ENCODE measurements around the gene FSD1L. TPM values are rescaled to one million over a fixed set of nuclear protein-coding genes. Genes with fewer than 3 reads are reported as not detected.

FSD1L gene
- total and polyA plus RNA-seq, 2 donors = 1.6 to 2.5 TPM

DNA sequence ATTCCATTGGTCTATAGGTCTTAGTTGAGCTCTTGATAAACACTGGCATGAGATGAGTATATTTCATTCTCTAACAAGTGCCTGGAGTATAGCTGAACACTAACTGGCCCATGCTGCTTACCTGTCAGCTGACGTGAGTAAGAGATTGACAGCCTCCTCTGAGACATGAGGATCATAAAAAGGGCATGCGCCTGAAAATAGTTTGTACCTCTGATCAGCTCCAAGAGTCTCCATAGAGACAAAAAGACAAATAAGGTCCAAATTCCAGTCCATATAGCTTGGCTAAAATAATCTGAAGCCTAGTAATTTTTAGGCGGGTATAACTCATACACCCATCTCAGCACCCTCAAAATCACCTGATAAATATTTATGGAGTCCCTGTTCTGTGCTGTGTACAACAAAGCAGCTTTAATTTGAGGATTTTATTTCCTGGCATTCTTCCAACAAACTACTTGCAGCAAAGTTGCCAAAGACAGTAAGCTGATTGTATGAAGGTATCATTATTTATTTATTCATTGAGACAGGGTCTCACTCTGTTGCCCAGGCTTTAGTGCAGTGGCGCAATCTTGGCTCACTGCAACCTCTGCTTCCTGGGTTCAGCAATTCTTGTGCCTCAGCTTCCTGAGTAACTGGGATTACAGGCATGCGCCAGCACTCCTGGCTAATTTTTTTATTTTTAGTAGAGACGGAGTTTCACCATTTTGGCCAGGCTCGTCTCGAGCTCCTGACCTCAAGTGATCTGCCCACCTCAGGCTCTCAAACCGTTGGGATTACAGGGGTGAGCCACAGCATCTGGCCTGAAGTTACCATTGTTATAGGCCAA, 16.2 kb upstream of the FSD1L start:
- Histone ChIP-seq H3K9me3 (ENCODE audit: control insufficient read depth in 2 of 2, insufficient read depth in 1 of 2, low read length in 1 of 2) (no peaks in the 10 kb centered on the region), H3K4me3 (ENCODE audit: low read length in 2 of 2) (no peak overlapping the region), H3K27ac (ENCODE audit: low read depth in 1 of 2, low read length in 1 of 2) (no peak overlapping the region), H3K36me3 (ENCODE audit: control insufficient read depth in 2 of 2, insufficient read depth in 2 of 2, low read length in 1 of 2) (no peaks in the 10 kb centered on the region), H3K4me1 (ENCODE audit: control insufficient read depth in 2 of 2, insufficient read depth in 2 of 2, low read length in 2 of 2) (no peaks in the 10 kb centered on the region), H3K27me3 (ENCODE audit: control insufficient read depth in 2 of 2, insufficient read depth in 1 of 2, low read length in 1 of 2) (no peaks in the 10 kb centered on the region)
- WGBS = 98% methylated on average over 9 of the region's 9 CpGs
- no peak for DNase-seq (ENCODE audit: low read depth in 6 of 9, low spot score in 9 of 9)

- 100% methylated on average over 2 of the region's 2 CpGs for WGBS
- no peaks in the 10 kb centered on the region for H3K9me3 ChIP-seq (ENCODE audit: control insufficient read depth in 2 of 2, insufficient read depth in 1 of 2, low read length in 1 of 2)
- DNase-seq (ENCODE audit: low read depth in 6 of 9, low spot score in 9 of 9) = no peak
- H3K36me3 ChIP-seq (ENCODE audit: control insufficient read depth in 2 of 2, insufficient read depth in 2 of 2, low read length in 1 of 2) = no peaks in the 10 kb centered on the region
- no peaks in the 10 kb centered on the region for H3K4me1 ChIP-seq (ENCODE audit: control insufficient read depth in 2 of 2, insufficient read depth in 2 of 2, low read length in 2 of 2)
- no peak overlapping the region for H3K4me3 ChIP-seq (ENCODE audit: low read length in 2 of 2)
- no peak overlapping the region for H3K27ac ChIP-seq (ENCODE audit: low read depth in 1 of 2, low read length in 1 of 2)
- no peaks in the 10 kb centered on the region for H3K27me3 ChIP-seq (ENCODE audit: control insufficient read depth in 2 of 2, insufficient read depth in 1 of 2, low read length in 1 of 2)
Measured at GRCh38 chr9:105432247-105432842, 15.5 kb upstream of the FSD1L start.

- no peaks in the 10 kb centered on the region for H3K27me3 ChIP-seq (ENCODE audit: control insufficient read depth in 2 of 2, insufficient read depth in 1 of 2, low read length in 1 of 2)
- no peaks in the 10 kb centered on the region for H3K4me1 ChIP-seq (ENCODE audit: control insufficient read depth in 2 of 2, insufficient read depth in 2 of 2, low read length in 2 of 2)
- 97% methylated on average over 3 of the region's 3 CpGs for WGBS
- H3K36me3 ChIP-seq (ENCODE audit: control insufficient read depth in 2 of 2, insufficient read depth in 2 of 2, low read length in 1 of 2) = no peaks in the 10 kb centered on the region
- H3K4me3 ChIP-seq (ENCODE audit: low read length in 2 of 2) = no peak overlapping the region
- H3K27ac ChIP-seq (ENCODE audit: low read depth in 1 of 2, low read length in 1 of 2) = no peak overlapping the region
- no peak for DNase-seq (ENCODE audit: low read depth in 6 of 9, low spot score in 9 of 9)
- no peaks in the 10 kb centered on the region for H3K9me3 ChIP-seq (ENCODE audit: control insufficient read depth in 2 of 2, insufficient read depth in 1 of 2, low read length in 1 of 2)
Measured at GRCh38 chr9:105435453-105435852, 12.4 kb upstream of the FSD1L start.

GRCh38 chr9:105436783-105437182, 11.1 kb upstream of the FSD1L start:
- Histone ChIP-seq H3K36me3 (ENCODE audit: control insufficient read depth in 2 of 2, insufficient read depth in 2 of 2, low read length in 1 of 2) (no peaks in the 10 kb centered on the region), H3K9me3 (ENCODE audit: control insufficient read depth in 2 of 2, insufficient read depth in 1 of 2, low read length in 1 of 2) (no peaks in the 10 kb centered on the region), H3K4me1 (ENCODE audit: control insufficient read depth in 2 of 2, insufficient read depth in 2 of 2, low read length in 2 of 2) (no peaks in the 10 kb centered on the region), H3K4me3 (ENCODE audit: low read length in 2 of 2) (no peak overlapping the region), H3K27me3 (ENCODE audit: control insufficient read depth in 2 of 2, insufficient read depth in 1 of 2, low read length in 1 of 2) (no peaks in the 10 kb centered on the region), H3K27ac (ENCODE audit: low read depth in 1 of 2, low read length in 1 of 2) (no peak overlapping the region)
- 90% methylated on average over 4 of the region's 4 CpGs for WGBS
- DNase-seq (ENCODE audit: low read depth in 6 of 9, low spot score in 9 of 9) = no peak

DNA sequence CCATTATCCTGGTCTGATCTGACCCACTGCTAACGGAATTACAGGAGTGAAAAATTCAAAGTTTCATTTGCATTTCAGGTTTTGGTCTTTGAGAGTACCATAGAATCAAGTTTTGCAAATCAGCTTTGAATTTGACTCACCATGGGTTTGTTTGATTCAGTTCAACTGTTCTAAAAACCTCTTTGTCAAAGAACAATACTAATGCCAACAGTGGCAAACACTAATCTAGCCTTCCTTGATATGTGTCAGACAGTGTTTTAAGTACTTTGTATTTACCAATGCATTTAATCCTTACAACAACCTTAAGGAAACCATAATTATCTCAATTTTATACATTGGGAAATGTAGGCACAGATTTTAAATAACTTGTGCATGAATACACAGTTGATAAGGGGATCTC, 10.1 kb upstream of the FSD1L start:
- Histone ChIP-seq H3K4me3 (ENCODE audit: low read length in 2 of 2) (no peak overlapping the region), H3K27me3 (ENCODE audit: control insufficient read depth in 2 of 2, insufficient read depth in 1 of 2, low read length in 1 of 2) (no peaks in the 10 kb centered on the region), H3K4me1 (ENCODE audit: control insufficient read depth in 2 of 2, insufficient read depth in 2 of 2, low read length in 2 of 2) (no peaks in the 10 kb centered on the region), H3K27ac (ENCODE audit: low read depth in 1 of 2, low read length in 1 of 2) (no peak overlapping the region), H3K36me3 (ENCODE audit: control insufficient read depth in 2 of 2, insufficient read depth in 2 of 2, low read length in 1 of 2) (no peaks in the 10 kb centered on the region), H3K9me3 (ENCODE audit: control insufficient read depth in 2 of 2, insufficient read depth in 1 of 2, low read length in 1 of 2) (no peaks in the 10 kb centered on the region)
- WGBS = 94% methylated on average over 1 of the region's 1 CpG
- no peak for DNase-seq (ENCODE audit: low read depth in 6 of 9, low spot score in 9 of 9)

DNA sequence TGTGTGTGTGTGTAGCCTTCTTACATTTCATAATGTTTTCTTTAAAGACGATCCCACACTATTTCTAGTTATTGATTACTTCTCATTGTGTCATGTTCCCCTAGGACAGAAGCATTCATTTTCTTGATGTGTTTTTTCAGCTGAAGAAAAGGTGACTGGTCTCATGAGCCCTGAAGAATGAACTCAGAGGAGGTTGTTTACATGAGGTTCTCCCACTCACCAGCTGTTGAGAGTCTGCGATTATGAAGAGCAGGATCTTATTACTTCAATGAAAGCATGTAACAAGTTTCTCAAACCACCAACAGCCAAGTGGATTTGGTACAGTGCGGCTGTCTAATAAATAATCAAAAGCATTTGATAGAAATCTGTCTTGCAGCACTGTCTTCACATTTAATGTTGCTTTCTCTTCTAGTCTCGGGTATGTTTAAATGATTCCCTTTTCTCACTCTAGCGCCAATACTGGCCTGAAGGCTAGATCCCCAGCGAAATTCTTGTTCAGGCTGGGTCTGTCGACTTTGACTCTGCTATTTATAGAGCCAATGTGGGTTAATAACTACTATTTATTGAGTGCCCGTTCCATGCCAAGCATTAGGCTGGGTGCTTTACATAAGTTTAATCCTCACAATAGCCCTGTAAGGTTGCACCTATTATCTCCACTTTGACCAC, 9.6 kb upstream of the FSD1L start:
- DNase-seq (ENCODE audit: low read depth in 6 of 9, low spot score in 9 of 9) = no peak
- 95% methylated on average over 8 of the region's 8 CpGs for WGBS
- Histone ChIP-seq H3K27me3 (ENCODE audit: control insufficient read depth in 2 of 2, insufficient read depth in 1 of 2, low read length in 1 of 2) (no peaks in the 10 kb centered on the region), H3K4me3 (ENCODE audit: low read length in 2 of 2) (no peak overlapping the region), H3K36me3 (ENCODE audit: control insufficient read depth in 2 of 2, insufficient read depth in 2 of 2, low read length in 1 of 2) (no peaks in the 10 kb centered on the region), H3K4me1 (ENCODE audit: control insufficient read depth in 2 of 2, insufficient read depth in 2 of 2, low read length in 2 of 2) (no peaks in the 10 kb centered on the region), H3K9me3 (ENCODE audit: control insufficient read depth in 2 of 2, insufficient read depth in 1 of 2, low read length in 1 of 2) (no peaks in the 10 kb centered on the region), H3K27ac (ENCODE audit: low read depth in 1 of 2, low read length in 1 of 2) (no peak overlapping the region)

- H3K36me3 ChIP-seq (ENCODE audit: control insufficient read depth in 2 of 2, insufficient read depth in 2 of 2, low read length in 1 of 2) = no peaks in the 10 kb centered on the region
- H3K9me3 ChIP-seq (ENCODE audit: control insufficient read depth in 2 of 2, insufficient read depth in 1 of 2, low read length in 1 of 2) = no peaks in the 10 kb centered on the region
- no peak for DNase-seq (ENCODE audit: low read depth in 6 of 9, low spot score in 9 of 9)
- H3K4me1 ChIP-seq (ENCODE audit: control insufficient read depth in 2 of 2, insufficient read depth in 2 of 2, low read length in 2 of 2) = no peaks in the 10 kb centered on the region
- no peaks in the 10 kb centered on the region for H3K27me3 ChIP-seq (ENCODE audit: control insufficient read depth in 2 of 2, insufficient read depth in 1 of 2, low read length in 1 of 2)
- no peak overlapping the region for H3K4me3 ChIP-seq (ENCODE audit: low read length in 2 of 2)
- no peak overlapping the region for H3K27ac ChIP-seq (ENCODE audit: low read depth in 1 of 2, low read length in 1 of 2)
Measured at GRCh38 chr9:105439428-105439827, 8.4 kb upstream of the FSD1L start.

DNA sequence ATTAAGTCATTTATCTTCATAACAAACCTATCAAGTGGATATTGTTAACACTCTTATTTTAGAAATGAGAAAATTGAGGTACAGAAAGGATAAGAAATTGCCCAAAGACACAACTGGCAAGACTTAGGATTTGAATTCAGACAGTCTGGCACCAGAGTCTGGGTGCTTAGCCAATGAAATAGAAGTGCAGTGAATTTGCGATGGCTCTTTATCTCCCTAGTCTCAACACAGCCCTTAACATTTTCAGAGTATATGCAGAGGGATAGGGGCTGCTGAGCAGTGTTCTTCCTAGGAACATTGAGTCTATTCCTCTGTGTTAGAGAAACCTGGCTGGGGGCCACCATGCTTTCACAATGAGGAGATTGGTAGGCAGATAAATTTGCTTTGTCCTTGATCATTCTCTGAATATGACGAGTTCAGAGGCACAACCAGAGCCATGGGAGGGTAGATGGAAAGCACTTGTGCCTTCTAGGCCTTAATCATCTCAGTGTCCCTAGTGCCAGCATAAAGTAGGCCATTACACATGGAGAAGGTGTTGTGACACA, 6.1 kb upstream of the FSD1L start:
- no peak overlapping the region for H3K27ac ChIP-seq (ENCODE audit: low read depth in 1 of 2, low read length in 1 of 2)
- WGBS = 95% methylated on average over 2 of the region's 2 CpGs
- H3K9me3 ChIP-seq (ENCODE audit: control insufficient read depth in 2 of 2, insufficient read depth in 1 of 2, low read length in 1 of 2) = no peaks in the 10 kb centered on the region
- no peaks in the 10 kb centered on the region for H3K36me3 ChIP-seq (ENCODE audit: control insufficient read depth in 2 of 2, insufficient read depth in 2 of 2, low read length in 1 of 2)
- no peaks in the 10 kb centered on the region for H3K27me3 ChIP-seq (ENCODE audit: control insufficient read depth in 2 of 2, insufficient read depth in 1 of 2, low read length in 1 of 2)
- no peak for DNase-seq (ENCODE audit: low read depth in 6 of 9, low spot score in 9 of 9)
- H3K4me3 ChIP-seq (ENCODE audit: low read length in 2 of 2) = no peak overlapping the region
- no peaks in the 10 kb centered on the region for H3K4me1 ChIP-seq (ENCODE audit: control insufficient read depth in 2 of 2, insufficient read depth in 2 of 2, low read length in 2 of 2)

DNA sequence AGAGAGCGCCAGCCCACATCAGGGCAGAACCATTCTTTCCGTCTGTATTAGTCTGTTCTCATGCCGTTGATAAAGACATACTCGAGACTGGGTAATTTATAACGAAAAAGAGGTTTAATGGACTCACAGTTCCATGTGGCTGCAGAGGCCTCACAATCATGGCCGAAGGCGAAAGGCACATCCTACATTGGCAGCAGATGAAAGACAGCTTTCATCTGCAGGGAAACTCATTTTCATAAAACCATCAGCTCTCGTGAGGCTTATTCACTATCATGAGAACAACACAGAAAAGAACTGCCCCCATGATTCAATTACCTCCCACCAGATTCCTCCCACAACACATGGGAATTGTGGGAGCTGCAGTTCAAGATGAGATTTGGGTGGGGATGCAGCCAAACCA, 4.7 kb upstream of the FSD1L start:
- 96% methylated on average over 8 of the region's 8 CpGs for WGBS
- H3K36me3 ChIP-seq (ENCODE audit: control insufficient read depth in 2 of 2, insufficient read depth in 2 of 2, low read length in 1 of 2) = no peaks in the 10 kb centered on the region
- peaks cover 0 to 5% of the 10 kb centered on the region in 2 donors for H3K4me1 ChIP-seq (ENCODE audit: control insufficient read depth in 2 of 2, insufficient read depth in 2 of 2, low read length in 2 of 2)
- H3K9me3 ChIP-seq (ENCODE audit: control insufficient read depth in 2 of 2, insufficient read depth in 1 of 2, low read length in 1 of 2) = no peaks in the 10 kb centered on the region
- H3K4me3 ChIP-seq (ENCODE audit: low read length in 2 of 2) = no peak overlapping the region
- no peak overlapping the region for H3K27ac ChIP-seq (ENCODE audit: low read depth in 1 of 2, low read length in 1 of 2)
- H3K27me3 ChIP-seq (ENCODE audit: control insufficient read depth in 2 of 2, insufficient read depth in 1 of 2, low read length in 1 of 2) = no peaks in the 10 kb centered on the region
- DNase-seq (ENCODE audit: low read depth in 6 of 9, low spot score in 9 of 9) = no peak

Data from thymus (tissue), 11 donors.